HepG2 (cell line): ENCODE data around the gene TMEM59. TPM values are rescaled to one million over a fixed set of nuclear protein-coding genes. Genes with fewer than 3 reads are reported as not detected.

Experiments
- BCL6 ChIP-seq: IDR thresholded peaks from 2 replicates; pipeline ENCODE4 v1.6.1; 2016; ENCODE audit warnings: missing genetic modification reagents, missing compliant biosample characterization
- ELF4 ChIP-seq: sonication (generic); formaldehyde crosslinking; IDR thresholded peaks from 2 replicates; pipeline ENCODE4 v1.5.0; 2020; ENCODE audit warnings: missing genetic modification reagents, mild to moderate bottlenecking, moderate library complexity, borderline replicate concordance
- GABPA ChIP-seq, 2 experiments: IDR thresholded peaks; 2 replicates each; pipeline ENCODE4 v1.6.1; 2011 to 2016; ENCODE audit warnings: low read depth in 2 of 2, low read length in 1 of 2, missing biosample characterization in 1 of 2, missing genetic modification characterization in 1 of 2
- GZF1 ChIP-seq: sonication (generic); formaldehyde crosslinking; IDR thresholded peaks from 2 replicates; pipeline ENCODE4 v1.5.1; 2020; ENCODE audit warnings: mild to moderate bottlenecking, missing genetic modification reagents
- HMGXB4 ChIP-seq, 2 experiments: sonication (generic) in 1 of 2; formaldehyde crosslinking in 1 of 2; IDR thresholded peaks; 2 replicates each; pipeline versions ENCODE4 v1.4.0 to v1.6.1; 2018 to 2020; ENCODE audit warnings: missing genetic modification reagents in 2 of 2, borderline replicate concordance in 1 of 2, low read depth in 1 of 2, mild to moderate bottlenecking in 1 of 2, missing biosample characterization in 1 of 2
- KLF6 ChIP-seq: IDR thresholded peaks from 2 replicates; pipeline ENCODE4 v1.8.0; 2016; ENCODE audit warnings: missing biosample characterization, missing genetic modification reagents
- MLXIP ChIP-seq: sonication (generic); formaldehyde crosslinking; IDR thresholded peaks from 2 replicates; pipeline ENCODE4 v1.9.0; 2021; ENCODE audit warnings: missing genetic modification reagents, borderline replicate concordance
- MYC ChIP-seq: sonication (generic); formaldehyde crosslinking; IDR thresholded peaks from 2 replicates; pipeline ENCODE4 v1.9.0; 2021; ENCODE audit warnings: missing genetic modification reagents, borderline replicate concordance
- PHF20 ChIP-seq: sonication (generic); formaldehyde crosslinking; IDR thresholded peaks from 2 replicates; pipeline ENCODE4 v1.5.0; 2020; ENCODE audit warnings: mild to moderate bottlenecking, missing genetic modification reagents
- RFX3 ChIP-seq: IDR thresholded peaks from 2 replicates; pipeline ENCODE4 v1.6.1; 2016; ENCODE audit warnings: missing biosample characterization, missing genetic modification reagents
- TEAD2 ChIP-seq: sonication (generic); formaldehyde crosslinking; IDR thresholded peaks from 2 replicates; pipeline ENCODE4 v1.9.0; 2021; ENCODE audit warnings: missing genetic modification reagents
- THAP11 ChIP-seq: IDR thresholded peaks from 2 replicates; pipeline ENCODE4 v1.6.1; 2016; ENCODE audit warnings: missing biosample characterization, missing genetic modification reagents
- ZBTB20 ChIP-seq: sonication (generic); formaldehyde crosslinking; IDR thresholded peaks from 2 replicates; pipeline ENCODE4 v1.8.1; 2023; ENCODE audit warnings: missing genetic modification reagents, low read depth, mild to moderate bottlenecking, borderline replicate concordance
- ZHX1 ChIP-seq: sonication (generic); formaldehyde crosslinking; IDR thresholded peaks from 2 replicates; pipeline ENCODE4 v1.8.1; 2022; ENCODE audit warnings: low read depth, mild to moderate bottlenecking, missing genetic modification reagents
- ZNF33A ChIP-seq: sonication (generic); formaldehyde crosslinking; IDR thresholded peaks from 2 replicates; pipeline ENCODE4 v1.5.1; 2020; ENCODE audit warnings: missing genetic modification reagents, mild to moderate bottlenecking, moderate library complexity, borderline replicate concordance
- ZNF468 ChIP-seq: sonication (generic); formaldehyde crosslinking; IDR thresholded peaks from 2 replicates; pipeline ENCODE4 v1.8.0; 2022; ENCODE audit warnings: mild to moderate bottlenecking, moderate library complexity, missing genetic modification reagents
- ZNF747 ChIP-seq: sonication (generic); formaldehyde crosslinking; IDR thresholded peaks from 2 replicates; pipeline ENCODE4 v1.8.1; 2023; ENCODE audit warnings: missing genetic modification reagents, mild to moderate bottlenecking, borderline replicate concordance
- polyA plus RNA-seq, 8 experiments: library from polyadenylated mRNA; depleted of rRNA in 3 of 8; stranded (reverse) in 7 of 8; unstranded in 1 of 8; fragments of >200 nt; fragmentation: Illumina TruSeq in 4 of 8; extraction: Trizol in 4 of 8; gene quantifications; 2 replicates each; pipeline versions ENCODE4 v1.2.1 to v1.2.3, GENCODE V29; 2011 to 2016; ENCODE audit warnings: low read depth in 4 of 8, missing spikeins in 1 of 8, mixed read lengths in 1 of 8; ENCODE audit not compliant: insufficient read depth in 1 of 8
- total RNA-seq, 5 experiments: library from RNA; depleted of rRNA; stranded (reverse); fragments of >200 nt; fragmentation: Illumina TruSeq; extraction: Trizol; gene quantifications; 2 replicates each; pipeline ENCODE4 v1.2.3, GENCODE V29; 2016; ENCODE audit warnings: low read depth in 1 of 5

The TMEM59 gene
- total and polyA plus RNA-seq, 2 of the 13 experiments (the other 11 are each of a cell fraction or from before 2014, with no cell fraction given) = 147 to 363 TPM

- TF ChIP-seq ZNF33A (CRISPR knock-in tag) (no peak), MYC (CRISPR knock-in tag) (no peak), RFX3 (no peak), ZNF747 (no peak), HMGXB4 (CRISPR knock-in tag; IDR thresholded peaks at IDR 0.05; ENCODE audit: borderline replicate concordance in 1 of 2, low read depth in 1 of 2) (0 out of 4 replicates have a peak, but pooled peaks of 1 of the 2 experiments have one; percentile 19), ZBTB20 (peak; percentile 95; the same call in 1 of the 2 replicates), ELF4 (CRISPR knock-in tag) (no peak), THAP11 (CRISPR knock-in tag) (peak; percentile 17; the same call in 1 of the 2 replicates), KLF6 (0 out of 2 replicates have a peak, but pooled peaks have one; percentile 15), GZF1 (CRISPR knock-in tag) (no peak), GABPA (IDR thresholded peaks at IDR 0.05; ENCODE audit: low read depth, low read length) (no peak), GABPA (CRISPR knock-in tag; IDR thresholded peaks at IDR 0.05; ENCODE audit: low read depth) (peak; percentile 22; the same call in 1 of the 2 replicates), PHF20 (CRISPR knock-in tag) (no peak), MLXIP (CRISPR knock-in tag) (no peak), ZNF468 (CRISPR knock-in tag) (no peak), BCL6 (CRISPR knock-in tag) (no peak), ZHX1 (no peak), TEAD2 (no peak)
These were observed 17.3 kb upstream of the TMEM59 start (continued) for GRCh38 chr1:54070171-54070837.
